Myocyte (in vitro differentiated cells): ENCODE results near the gene PHRF1. TPM values are rescaled to one million over a fixed set of nuclear protein-coding genes. Genes with fewer than 3 reads are reported as not detected.

Experiments used
- DNase-seq: peaks from one replicate; pipeline ENCODE4 v3.0.0-alpha.2; 2012; ENCODE audit warnings: low read depth
- total RNA-seq: library from RNA; depleted of rRNA; stranded (reverse); fragments of >200 nt; gene quantifications from 2 replicates; pipeline ENCODE4 v1.2.3, GENCODE V29; 2014

Gene PHRF1
- total RNA-seq, 1 donor from 2014 or later, result 27.7 TPM

GRCh38 chr11:593347-593746 lies 17.1 kb downstream of the PHRF1 start:
- DNase-seq, result no peak

GRCh38 chr11:595400-595799 lies 19.1 kb downstream of the PHRF1 start:
- no peak for DNase-seq

- DNase-seq, result no peak
Measured at GRCh38 chr11:596374-596773, 20.1 kb downstream of the PHRF1 start.

GRCh38 chr11:597166-597725 lies 21.0 kb downstream of the PHRF1 start:
- DNase-seq, result no peak

GRCh38 chr11:598005-598680 lies 21.9 kb downstream of the PHRF1 start:
- no peak for DNase-seq

- DNase-seq, result no peak
Measured at GRCh38 chr11:601573-602245, 25.4 kb downstream of the PHRF1 start.

- no peak for DNase-seq
Measured at GRCh38 chr11:603154-603553, 26.9 kb downstream of the PHRF1 start.

GRCh38 chr11:605286-606129 lies 29.2 kb downstream of the PHRF1 start:
- no peak for DNase-seq

- no peak for DNase-seq
Measured at GRCh38 chr11:606245-606644, 30.0 kb downstream of the PHRF1 start.

- no peak for DNase-seq
Measured at GRCh38 chr11:607020-607780, 30.9 kb downstream of the PHRF1 start.

GRCh38 chr11:607971-608659 lies 31.8 kb downstream of the PHRF1 start:
- no peak for DNase-seq

GRCh38 chr11:608791-609251 lies 32.6 kb downstream of the PHRF1 start:
- DNase-seq, result no peak

GRCh38 chr11:609341-609811 lies 33.1 kb downstream of the PHRF1 start:
- no peak for DNase-seq

GRCh38 chr11:610146-610801 lies 34.0 kb downstream of the PHRF1 start:
- DNase-seq, result no peak

- DNase-seq, result no peak
Measured at GRCh38 chr11:611001-611996, 35.0 kb downstream of the PHRF1 start.

GRCh38 chr11:612201-612960 lies 36.1 kb downstream of the PHRF1 start:
- DNase-seq, result peak; percentile 95

GRCh38 chr11:612961-613300 lies 36.7 kb downstream of the PHRF1 start:
- no peak for DNase-seq
